ENCODE data around the gene SCEL. TPM values are rescaled to one million over a fixed set of nuclear protein-coding genes. Genes with fewer than 3 reads are reported as not detected.

The SCEL gene
- total and polyA plus RNA-seq, 2 of the 8 experiments (the other 6 are each of a cell fraction or from before 2014, with no cell fraction given), result not detected

- Histone ChIP-seq H3K4me3 (ENCODE audit: extremely low read depth in 1 of 4, insufficient read depth in 2 of 4, low read depth in 3 of 4, low read length in 4 of 4) (no peak overlapping the region), H2BK5ac (ENCODE audit: low read depth, low read length) (no peak overlapping the region), H2BK20ac (ENCODE audit: low read length) (no peak overlapping the region), H3K56ac (replicated peaks; ENCODE audit: insufficient read length, low read depth, low read length) (no peak overlapping the region), H2BK120ac (replicated peaks; ENCODE audit: low read depth, low read length) (no peak overlapping the region), H2BK12ac (ENCODE audit: low read depth, low read length) (no peak overlapping the region), H3K27me3 (replicated peaks in 1 of 4; ENCODE audit: control insufficient read depth in 3 of 4, extremely low read depth in 1 of 4, insufficient read depth in 3 of 4, low read length in 3 of 4) (no peaks in the 10 kb centered on the region), H4K20me1 (replicated peaks in 1 of 2; ENCODE audit: control insufficient read depth in 1 of 2, insufficient read depth in 2 of 2, low read length in 2 of 2) (no peaks in the 10 kb centered on the region), H3K23me2 (ENCODE audit: low read depth, low read length) (no peaks in the 10 kb centered on the region), H3K4me1 (replicated peaks in 1 of 4; ENCODE audit: control insufficient read depth in 3 of 4, insufficient read depth in 4 of 4, low read length in 3 of 4) (no peaks in the 10 kb centered on the region), H3K36me3 (ENCODE audit: control insufficient read depth in 2 of 4, insufficient read depth in 4 of 4, low read length in 3 of 4) (no peaks in the 10 kb centered on the region), H2BK15ac (ENCODE audit: low read length) (no peak overlapping the region), H3K14ac (ENCODE audit: insufficient read length) (no peak overlapping the region), H3K79me2 (ENCODE audit: control insufficient read depth in 1 of 2, insufficient read depth in 2 of 2, low read length in 2 of 2) (no peaks in the 10 kb centered on the region), H4K8ac (ENCODE audit: extremely low read depth, insufficient read depth, low read length) (no peak overlapping the region), H3K4ac (replicated peaks; ENCODE audit: insufficient read length, low read depth, low read length) (no peak overlapping the region), H3K18ac (ENCODE audit: extremely low read depth, low read length) (no peak overlapping the region), H4K91ac (replicated peaks; ENCODE audit: insufficient read length, low read length) (no peak overlapping the region), H2AK5ac (ENCODE audit: low read depth, low read length) (no peak overlapping the region), H3K9me3 (ENCODE audit: insufficient read depth in 2 of 2, low read depth in 1 of 2, low read length in 1 of 2) (no peaks in the 10 kb centered on the region), H2AFZ (ENCODE audit: low read length) (no peak overlapping the region), H3K23ac (ENCODE audit: insufficient read length) (no peak overlapping the region), H3K27ac (ENCODE audit: low read depth, low read length) (no peak overlapping the region), H3K9ac (replicated peaks in 1 of 4; ENCODE audit: extremely low read depth in 1 of 4, low read depth in 3 of 4, low read length in 3 of 4) (no peak overlapping the region), H4K5ac (ENCODE audit: insufficient read length, low read depth, low read length) (no peak overlapping the region), H3K4me2 (ENCODE audit: insufficient read depth in 1 of 2, low read depth in 2 of 2, low read length in 2 of 2) (no peak overlapping the region), H3K79me1 (ENCODE audit: low read depth, low read length) (no peaks in the 10 kb centered on the region)
- ChIA-PET CTCF (ENCODE audit: partially characterized antibody) (interaction anchor here (0.7 to 1.1 kb wide), 3 partner anchors 12 to 548 kb away, joined by 3 read pairs; no protein-coding TSS in a partner anchor), POLR2A (ENCODE audit: partially characterized antibody) (interaction anchor here (1.1 kb wide), 1 partner anchor 51 kb away, joined by 3 read pairs; no protein-coding TSS in a partner anchor)
- FAIRE-seq, result no peak
- 85% methylated on average over 3 of the region's 3 CpGs; no CpG with 5 or more reads in 1 of the 2 experiments for WGBS, 2 experiments (ENCODE audit: extremely low coverage in 1 of 2, insufficient coverage in 1 of 2, insufficient read length in 1 of 2, insufficient replicate concordance in 2 of 2, low coverage in 1 of 2, low lambda C conversion rate in 2 of 2, missing lambda C conversion rate in 1 of 2)
- TF ChIP-seq MAX (IDR thresholded peaks at IDR 0.05), result no peak
- no peak for TF ChIP-seq FOSL1 (IDR thresholded peaks at IDR 0.05; ENCODE audit: insufficient read depth, low read depth, low read length)
- no peak for TF ChIP-seq TEAD4 (IDR thresholded peaks at IDR 0.05; ENCODE audit: low read depth, low read length)
- TF ChIP-seq RFX5 (IDR thresholded peaks at IDR 0.05; ENCODE audit: borderline replicate concordance, low read depth, low read length), result no peak
- no peak for TF ChIP-seq MAFK (IDR thresholded peaks at IDR 0.05; ENCODE audit: low read depth, low read length)
- TF ChIP-seq POLR2A (IDR thresholded peaks at IDR 0.05; ENCODE audit: control extremely low read depth in 1 of 2, low read depth in 2 of 2, low read length in 2 of 2), result no peak
- TF ChIP-seq TBP (IDR thresholded peaks at IDR 0.05; ENCODE audit: low read depth, low read length), result no peak
- no peak for TF ChIP-seq KDM4A (IDR thresholded peaks at IDR 0.05; ENCODE audit: low read depth, low read length, severe bottlenecking)
- TF ChIP-seq RAD21 (IDR thresholded peaks at IDR 0.05 in 1 of 2, conservative IDR thresholded peaks at IDR 0.05 in 1 of 2; ENCODE audit: low read depth in 2 of 2, low read length in 2 of 2), result no peak
- TF ChIP-seq CBX5 (IDR thresholded peaks at IDR 0.05; ENCODE audit: low read depth, low read length), result no peak
- TF ChIP-seq SIX5 (IDR thresholded peaks at IDR 0.05; ENCODE audit: low read depth, low read length), result no peak
- TF ChIP-seq SP1 (IDR thresholded peaks at IDR 0.05; ENCODE audit: low read depth, low read length), result no peak
- no peak for DNase-seq (ENCODE audit: low read depth in 1 of 2, low spot score in 2 of 2)
These were observed 7.1 kb upstream of the SCEL start for GRCh38 chr13:77528414-77528813.
